Measurements from ENCODE around the gene U2SURP.

DNA sequence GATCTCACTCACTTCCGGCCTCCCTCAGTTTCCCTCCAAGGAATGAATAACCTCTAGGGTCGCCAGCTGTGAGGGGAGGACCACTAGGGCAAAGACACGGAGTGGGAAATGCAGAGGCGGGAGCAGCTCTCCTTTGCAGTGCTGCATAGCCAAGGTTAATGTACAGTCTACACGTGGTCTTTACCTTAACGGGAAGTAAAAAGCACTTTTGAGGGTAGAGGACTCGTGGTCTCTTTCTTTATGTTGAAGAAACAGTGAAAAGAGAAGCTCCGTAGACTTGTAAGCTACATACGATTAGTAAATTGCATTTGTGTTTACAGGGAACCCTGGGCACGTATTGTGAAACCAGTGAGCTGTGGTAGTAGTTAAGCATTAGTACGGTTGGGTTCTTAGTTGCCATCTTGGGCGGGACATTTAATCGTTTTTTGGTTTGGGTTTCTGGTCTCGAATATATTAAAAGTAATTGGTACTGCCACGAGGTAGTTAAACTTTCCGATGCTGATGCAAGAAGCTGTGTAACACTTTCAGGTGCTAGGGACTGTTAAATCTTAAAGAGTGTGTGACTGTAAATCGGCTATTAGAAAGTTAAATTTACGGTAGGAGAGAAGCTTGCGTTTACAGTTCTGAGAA is 828 bp downstream of the U2SURP start:
- TF ChIP-seq, protein P1, sequence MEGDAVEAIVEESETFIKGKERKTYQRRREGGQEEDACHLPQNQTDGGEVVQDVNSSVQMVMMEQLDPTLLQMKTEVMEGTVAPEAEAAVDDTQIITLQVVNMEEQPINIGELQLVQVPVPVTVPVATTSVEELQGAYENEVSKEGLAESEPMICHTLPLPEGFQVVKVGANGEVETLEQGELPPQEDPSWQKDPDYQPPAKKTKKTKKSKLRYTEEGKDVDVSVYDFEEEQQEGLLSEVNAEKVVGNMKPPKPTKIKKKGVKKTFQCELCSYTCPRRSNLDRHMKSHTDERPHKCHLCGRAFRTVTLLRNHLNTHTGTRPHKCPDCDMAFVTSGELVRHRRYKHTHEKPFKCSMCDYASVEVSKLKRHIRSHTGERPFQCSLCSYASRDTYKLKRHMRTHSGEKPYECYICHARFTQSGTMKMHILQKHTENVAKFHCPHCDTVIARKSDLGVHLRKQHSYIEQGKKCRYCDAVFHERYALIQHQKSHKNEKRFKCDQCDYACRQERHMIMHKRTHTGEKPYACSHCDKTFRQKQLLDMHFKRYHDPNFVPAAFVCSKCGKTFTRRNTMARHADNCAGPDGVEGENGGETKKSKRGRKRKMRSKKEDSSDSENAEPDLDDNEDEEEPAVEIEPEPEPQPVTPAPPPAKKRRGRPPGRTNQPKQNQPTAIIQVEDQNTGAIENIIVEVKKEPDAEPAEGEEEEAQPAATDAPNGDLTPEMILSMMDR (IDR thresholded peaks at IDR 0.05; ENCODE audit: insufficient read depth, low read length, poor library complexity, severe bottlenecking) = no peak
- no peak for TF ChIP-seq EZH2phosphoT487 (conservative IDR thresholded peaks at IDR 0.05; ENCODE audit: low read length)

All from SU-DHL-6 (cell line).